WTC11 (cell line): Measurements from ENCODE around the gene TMEM97. TPM values are rescaled to one million over a fixed set of nuclear protein-coding genes. Genes with fewer than 3 reads are reported as not detected.

Source experiments
- ATAC-seq: fragments of 200-7000 bp; cut with Tn5 transposase; 2 replicates; pipeline ENCODE4 v1.10.0; 2021; ENCODE audit warnings: mild to moderate bottlenecking, moderate library complexity
- CTCF ChIA-PET: fragments of 300-600 bp; sonication (Branson Sonifier 250); formaldehyde crosslinking; loops from one replicate; lab custom pipeline; 2021; ENCODE audit warnings: antibody characterized with exemption; lab: Charles Lee
- POLR2A ChIA-PET: fragments of 350-600 bp; sonication (Branson Sonifier 250); formaldehyde crosslinking; loops from one replicate; lab custom pipeline; 2021; ENCODE audit warnings: antibody characterized with exemption; lab: Charles Lee
- DNase-seq: peaks from one replicate; pipeline ENCODE4 v3.0.0; 2021; ENCODE audit warnings: low spot score
- H3K27ac Mint-ChIP-seq: 2 replicates; pipeline ENCODE4 v1.8.0; 2021; ENCODE audit warnings: mixed read lengths
- H3K27me3 Mint-ChIP-seq: 2 replicates; pipeline ENCODE4 v1.8.0; 2021; ENCODE audit warnings: low read depth, mild to moderate bottlenecking, moderate library complexity, mixed read lengths
- H3K36me3 Mint-ChIP-seq: 2 replicates; pipeline ENCODE4 v1.8.0; 2021; ENCODE audit warnings: mixed read lengths
- H3K4me1 Mint-ChIP-seq: 2 replicates; pipeline ENCODE4 v1.8.0; 2022; ENCODE audit warnings: mixed read lengths
- H3K4me3 Mint-ChIP-seq: 2 replicates; pipeline ENCODE4 v1.8.0; 2021; ENCODE audit warnings: mild to moderate bottlenecking, moderate library complexity, mixed read lengths
- H3K9me3 Mint-ChIP-seq: 2 replicates; pipeline ENCODE4 v1.8.0; 2021; ENCODE audit warnings: mixed read lengths
- ARID4B ChIP-seq: sonication (generic); formaldehyde crosslinking; IDR thresholded peaks from 2 replicates; pipeline ENCODE4 v1.8.0; 2023; ENCODE audit warnings: missing genetic modification reagents, mild to moderate bottlenecking, borderline replicate concordance
- CDX4 ChIP-seq: fragments of 250-450 bp; sonication (Bioruptor Pico); IDR thresholded peaks from 2 replicates; pipeline ENCODE4 v1.9.0; 2021; ENCODE audit warnings: moderate library complexity, mild to moderate bottlenecking, inconsistent platforms, borderline replicate concordance
- CREB1 ChIP-seq: sonication (generic); formaldehyde crosslinking; IDR thresholded peaks from 2 replicates; pipeline ENCODE4 v1.8.0; 2023; ENCODE audit warnings: mild to moderate bottlenecking, missing genetic modification reagents
- ELF4 ChIP-seq: sonication (generic); formaldehyde crosslinking; IDR thresholded peaks from 2 replicates; pipeline ENCODE4 v1.8.1; 2022; ENCODE audit warnings: low read depth, mild to moderate bottlenecking, moderate library complexity, missing genetic modification reagents
- ESRRA ChIP-seq: sonication (generic); formaldehyde crosslinking; IDR thresholded peaks from 2 replicates; pipeline ENCODE4 v1.8.1; 2022; ENCODE audit warnings: mild to moderate bottlenecking, missing genetic modification reagents, borderline replicate concordance
- GTF2I ChIP-seq: fragments of 250-450 bp; sonication (Bioruptor Pico); conservative IDR thresholded peaks from 2 replicates; pipeline ENCODE4 v1.4.0; 2021; ENCODE audit warnings: mild to moderate bottlenecking
- HMGA2 ChIP-seq: fragments of 250-450 bp; sonication (Bioruptor Pico); IDR thresholded peaks from 2 replicates; pipeline ENCODE4 v1.4.0; 2021; ENCODE audit warnings: mild to moderate bottlenecking, moderate library complexity
- JUN ChIP-seq: sonication (generic); formaldehyde crosslinking; IDR thresholded peaks from 2 replicates; pipeline ENCODE4 v1.8.0; 2023; ENCODE audit warnings: mild to moderate bottlenecking, missing genetic modification reagents
- NFE2L1 ChIP-seq: sonication (generic); formaldehyde crosslinking; IDR thresholded peaks from 2 replicates; pipeline ENCODE4 v1.8.1; 2023; ENCODE audit warnings: missing genetic modification reagents
- NR2C2 ChIP-seq: sonication (generic); formaldehyde crosslinking; IDR thresholded peaks from 2 replicates; pipeline ENCODE4 v1.8.0; 2022; ENCODE audit warnings: mild to moderate bottlenecking, missing genetic modification reagents
- OVOL2 ChIP-seq: fragments of 250-450 bp; sonication (Bioruptor Pico); IDR thresholded peaks from 2 replicates; pipeline ENCODE4 v1.9.0; 2021; ENCODE audit warnings: mild to moderate bottlenecking, borderline replicate concordance
- SMAD4 ChIP-seq: sonication (generic); formaldehyde crosslinking; IDR thresholded peaks from 2 replicates; pipeline ENCODE4 v1.8.0; 2022; ENCODE audit warnings: mild to moderate bottlenecking, missing genetic modification reagents
- SP1 ChIP-seq: sonication (generic); formaldehyde crosslinking; conservative IDR thresholded peaks from 2 replicates; pipeline ENCODE4 v1.8.1; 2022; ENCODE audit warnings: missing genetic modification reagents
- TP53 ChIP-seq: sonication (generic); formaldehyde crosslinking; IDR thresholded peaks from 2 replicates; pipeline ENCODE4 v1.8.1; 2023; ENCODE audit warnings: mild to moderate bottlenecking, missing genetic modification reagents
- ZBTB43 ChIP-seq: sonication (generic); formaldehyde crosslinking; IDR thresholded peaks from 2 replicates; pipeline ENCODE4 v1.8.1; 2023; ENCODE audit warnings: mild to moderate bottlenecking, missing genetic modification reagents
- ZNF138 ChIP-seq: sonication (generic); formaldehyde crosslinking; conservative IDR thresholded peaks from 2 replicates; pipeline ENCODE4 v1.8.1; 2022; ENCODE audit warnings: mild to moderate bottlenecking, moderate library complexity, missing genetic modification reagents
- ZNF219 ChIP-seq: sonication (generic); formaldehyde crosslinking; IDR thresholded peaks from 2 replicates; pipeline ENCODE4 v1.8.0; 2023; ENCODE audit warnings: missing genetic modification reagents, mild to moderate bottlenecking, borderline replicate concordance
- ZNF281 ChIP-seq: sonication (generic); formaldehyde crosslinking; IDR thresholded peaks from 2 replicates; pipeline ENCODE4 v1.8.0; 2023; ENCODE audit warnings: mild to moderate bottlenecking, missing genetic modification reagents
- ZNF396 ChIP-seq: fragments of 250-450 bp; sonication (Bioruptor Pico); IDR thresholded peaks from 2 replicates; pipeline ENCODE4 v1.8.0; 2021; ENCODE audit warnings: mild to moderate bottlenecking, moderate library complexity, borderline replicate concordance
- ZNF671 ChIP-seq: fragments of 250-450 bp; sonication (Bioruptor Pico); IDR thresholded peaks from 2 replicates; pipeline ENCODE4 v1.8.0; 2021; ENCODE audit warnings: mild to moderate bottlenecking
- total RNA-seq: library from RNA; stranded (reverse); gene quantifications from 3 replicates; pipeline ENCODE4 v1.2.3, GENCODE V29; 2021
- TF ChIP-seq, protein P1 (sequence below): sonication (generic); formaldehyde crosslinking; IDR thresholded peaks from 2 replicates; pipeline ENCODE4 v1.8.1; 2023; ENCODE audit warnings: mild to moderate bottlenecking, missing genetic modification reagents
- TF ChIP-seq, protein P2 (sequence below): fragments of 250-450 bp; sonication (Bioruptor Pico); IDR thresholded peaks from 2 replicates; pipeline ENCODE4 v2.1.2; 2022; ENCODE audit warnings: mild to moderate bottlenecking, moderate library complexity
- TF ChIP-seq, protein P3 (sequence below): sonication (generic); formaldehyde crosslinking; conservative IDR thresholded peaks from 2 replicates; pipeline ENCODE4 v1.8.1; 2022; ENCODE audit warnings: mild to moderate bottlenecking, missing genetic modification reagents
- TF ChIP-seq, protein P4 (sequence below): sonication (generic); formaldehyde crosslinking; IDR thresholded peaks from 2 replicates; pipeline ENCODE4 v1.8.0; 2022; ENCODE audit warnings: mild to moderate bottlenecking, missing genetic modification reagents

Gene TMEM97
- total RNA-seq, 1 experiment from 2014 or later: 68.0 TPM

- no peak for TF ChIP-seq ZNF281 (CRISPR knock-in tag)
- TF ChIP-seq ZNF396: no peak
- 0 out of 2 replicates have a peak, but pooled peaks have one; percentile 32 for TF ChIP-seq JUN
- no peak for TF ChIP-seq GTF2I
- TF ChIP-seq ZBTB43 (CRISPR knock-in tag): no peak
- TF ChIP-seq, protein P1, sequence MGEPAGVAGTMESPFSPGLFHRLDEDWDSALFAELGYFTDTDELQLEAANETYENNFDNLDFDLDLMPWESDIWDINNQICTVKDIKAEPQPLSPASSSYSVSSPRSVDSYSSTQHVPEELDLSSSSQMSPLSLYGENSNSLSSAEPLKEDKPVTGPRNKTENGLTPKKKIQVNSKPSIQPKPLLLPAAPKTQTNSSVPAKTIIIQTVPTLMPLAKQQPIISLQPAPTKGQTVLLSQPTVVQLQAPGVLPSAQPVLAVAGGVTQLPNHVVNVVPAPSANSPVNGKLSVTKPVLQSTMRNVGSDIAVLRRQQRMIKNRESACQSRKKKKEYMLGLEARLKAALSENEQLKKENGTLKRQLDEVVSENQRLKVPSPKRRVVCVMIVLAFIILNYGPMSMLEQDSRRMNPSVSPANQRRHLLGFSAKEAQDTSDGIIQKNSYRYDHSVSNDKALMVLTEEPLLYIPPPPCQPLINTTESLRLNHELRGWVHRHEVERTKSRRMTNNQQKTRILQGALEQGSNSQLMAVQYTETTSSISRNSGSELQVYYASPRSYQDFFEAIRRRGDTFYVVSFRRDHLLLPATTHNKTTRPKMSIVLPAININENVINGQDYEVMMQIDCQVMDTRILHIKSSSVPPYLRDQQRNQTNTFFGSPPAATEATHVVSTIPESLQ: no peak
- TF ChIP-seq, protein P2, sequence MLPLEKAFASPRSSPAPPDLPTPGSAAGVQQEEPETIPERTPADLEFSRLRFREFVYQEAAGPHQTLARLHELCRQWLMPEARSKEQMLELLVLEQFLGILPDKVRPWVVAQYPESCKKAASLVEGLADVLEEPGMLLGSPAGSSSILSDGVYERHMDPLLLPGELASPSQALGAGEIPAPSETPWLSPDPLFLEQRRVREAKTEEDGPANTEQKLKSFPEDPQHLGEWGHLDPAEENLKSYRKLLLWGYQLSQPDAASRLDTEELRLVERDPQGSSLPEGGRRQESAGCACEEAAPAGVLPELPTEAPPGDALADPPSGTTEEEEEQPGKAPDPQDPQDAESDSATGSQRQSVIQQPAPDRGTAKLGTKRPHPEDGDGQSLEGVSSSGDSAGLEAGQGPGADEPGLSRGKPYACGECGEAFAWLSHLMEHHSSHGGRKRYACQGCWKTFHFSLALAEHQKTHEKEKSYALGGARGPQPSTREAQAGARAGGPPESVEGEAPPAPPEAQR: no peak
- 0 out of 2 replicates have a peak, but pooled peaks have one; percentile 13 for TF ChIP-seq TP53 (CRISPR knock-in tag)
- no peak for TF ChIP-seq OVOL2
- TF ChIP-seq ZNF138 (CRISPR knock-in tag): no peak
- TF ChIP-seq, protein P3, sequence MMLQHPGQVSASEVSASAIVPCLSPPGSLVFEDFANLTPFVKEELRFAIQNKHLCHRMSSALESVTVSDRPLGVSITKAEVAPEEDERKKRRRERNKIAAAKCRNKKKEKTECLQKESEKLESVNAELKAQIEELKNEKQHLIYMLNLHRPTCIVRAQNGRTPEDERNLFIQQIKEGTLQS (CRISPR knock-in tag): no peak
- no peak for TF ChIP-seq NFE2L1 (CRISPR knock-in tag)
- peak; percentile 87 for TF ChIP-seq ESRRA (CRISPR knock-in tag)
- no peak for TF ChIP-seq ZNF671 (CRISPR knock-in tag)
Measured at GRCh38 chr17:28357061-28357900, 38.3 kb downstream of the TMEM97 start, which contains the start of gene POLDIP2 (continued).

GRCh38 chr17:28357901-28358197, 38.8 kb downstream of the TMEM97 start:
- ChIA-PET CTCF (interaction anchor here (0.7 to 2.5 kb wide), 7 partner anchors 8 to 68 kb away, joined by 3 to 16 read pairs (median 8); partner anchors contain the start of genes IFT20, TNFAIP1 and VTN), POLR2A (interaction anchor here (1.0 to 1.6 kb wide), 4 partner anchors 9 to 213 kb away, joined by 3 to 16 read pairs (median 8); partner anchors contain the start of genes IFT20, PIGS and TNFAIP1)
- Mint-ChIP-seq H3K27me3 (no peaks in the 10 kb centered on the region), H3K27ac (peak overlapping the region; percentile 98), H3K4me1 (peaks cover 13% of the 10 kb centered on the region), H3K36me3 (peaks cover 43% of the 10 kb centered on the region), H3K4me3 (peak overlapping the region; percentile 91), H3K9me3 (no peaks in the 10 kb centered on the region)
- DNase-seq (no peak), ATAC-seq (peak; percentile 9)
- no peak for TF ChIP-seq ELF4
- no peak for TF ChIP-seq HMGA2 (CRISPR knock-in tag)
- TF ChIP-seq SP1 (CRISPR knock-in tag): no peak
- no peak for TF ChIP-seq CREB1
- no peak for TF ChIP-seq CDX4
- no peak for TF ChIP-seq NR2C2 (CRISPR knock-in tag)
- no peak for TF ChIP-seq ARID4B (CRISPR knock-in tag)
- no peak for TF ChIP-seq ZNF219 (CRISPR knock-in tag)
- TF ChIP-seq, protein P4, sequence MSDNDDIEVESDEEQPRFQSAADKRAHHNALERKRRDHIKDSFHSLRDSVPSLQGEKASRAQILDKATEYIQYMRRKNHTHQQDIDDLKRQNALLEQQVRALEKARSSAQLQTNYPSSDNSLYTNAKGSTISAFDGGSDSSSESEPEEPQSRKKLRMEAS (CRISPR knock-in tag): no peak
- no peak for TF ChIP-seq ZNF396
- no peak for TF ChIP-seq SMAD4 (CRISPR knock-in tag)
